Measurements from ENCODE around the gene KCTD16. TPM values are rescaled to one million over a fixed set of nuclear protein-coding genes. Genes with fewer than 3 reads are reported as not detected.

KCTD16 gene
- polyA plus RNA-seq, 2 of the 4 experiments (the other 2 are of a cell fraction): 0.10 to 0.32 TPM

- peak in 1 of 2 experiments; percentile 79 for DNase-seq (ENCODE audit: low read depth in 1 of 2, low spot score in 1 of 2)
- ATAC-seq: peak; percentile 63 to 75; a peak in 4 of 6 replicates
- ChIA-PET CTCF (interaction anchor here (0.6 to 3.2 kb wide), 38 partner anchors 8 to 1909 kb away, joined by 3 to 29 read pairs (median 4); partner anchors contain the start of gene PLAC8L1), POLR2A (no interaction called here)
- no peak overlapping the region for H3K4me3 ChIP-seq
- no peak overlapping the region for H3K4me2 ChIP-seq
- WGBS (ENCODE audit: missing lambda C conversion rate): 45% methylated on average over 10 of the region's 10 CpGs
- H3K9me3 ChIP-seq: no peaks in the 10 kb centered on the region
- peaks cover 25% of the 10 kb centered on the region for H3K4me1 ChIP-seq
- peak; percentile 99 for FAIRE-seq
- no peak overlapping the region for H3K27ac ChIP-seq
- TF ChIP-seq, protein P1, sequence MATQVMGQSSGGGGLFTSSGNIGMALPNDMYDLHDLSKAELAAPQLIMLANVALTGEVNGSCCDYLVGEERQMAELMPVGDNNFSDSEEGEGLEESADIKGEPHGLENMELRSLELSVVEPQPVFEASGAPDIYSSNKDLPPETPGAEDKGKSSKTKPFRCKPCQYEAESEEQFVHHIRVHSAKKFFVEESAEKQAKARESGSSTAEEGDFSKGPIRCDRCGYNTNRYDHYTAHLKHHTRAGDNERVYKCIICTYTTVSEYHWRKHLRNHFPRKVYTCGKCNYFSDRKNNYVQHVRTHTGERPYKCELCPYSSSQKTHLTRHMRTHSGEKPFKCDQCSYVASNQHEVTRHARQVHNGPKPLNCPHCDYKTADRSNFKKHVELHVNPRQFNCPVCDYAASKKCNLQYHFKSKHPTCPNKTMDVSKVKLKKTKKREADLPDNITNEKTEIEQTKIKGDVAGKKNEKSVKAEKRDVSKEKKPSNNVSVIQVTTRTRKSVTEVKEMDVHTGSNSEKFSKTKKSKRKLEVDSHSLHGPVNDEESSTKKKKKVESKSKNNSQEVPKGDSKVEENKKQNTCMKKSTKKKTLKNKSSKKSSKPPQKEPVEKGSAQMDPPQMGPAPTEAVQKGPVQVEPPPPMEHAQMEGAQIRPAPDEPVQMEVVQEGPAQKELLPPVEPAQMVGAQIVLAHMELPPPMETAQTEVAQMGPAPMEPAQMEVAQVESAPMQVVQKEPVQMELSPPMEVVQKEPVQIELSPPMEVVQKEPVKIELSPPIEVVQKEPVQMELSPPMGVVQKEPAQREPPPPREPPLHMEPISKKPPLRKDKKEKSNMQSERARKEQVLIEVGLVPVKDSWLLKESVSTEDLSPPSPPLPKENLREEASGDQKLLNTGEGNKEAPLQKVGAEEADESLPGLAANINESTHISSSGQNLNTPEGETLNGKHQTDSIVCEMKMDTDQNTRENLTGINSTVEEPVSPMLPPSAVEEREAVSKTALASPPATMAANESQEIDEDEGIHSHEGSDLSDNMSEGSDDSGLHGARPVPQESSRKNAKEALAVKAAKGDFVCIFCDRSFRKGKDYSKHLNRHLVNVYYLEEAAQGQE (IDR thresholded peaks at IDR 0.05): no peak
- peak; percentile 78 for TF ChIP-seq SMC3 (IDR thresholded peaks at IDR 0.05)
- TF ChIP-seq RAD21 (conservative IDR thresholded peaks at IDR 0.05 in 1 of 2, IDR thresholded peaks at IDR 0.05 in 1 of 2): peak; percentile 91 to 93
- TF ChIP-seq, protein P2, sequence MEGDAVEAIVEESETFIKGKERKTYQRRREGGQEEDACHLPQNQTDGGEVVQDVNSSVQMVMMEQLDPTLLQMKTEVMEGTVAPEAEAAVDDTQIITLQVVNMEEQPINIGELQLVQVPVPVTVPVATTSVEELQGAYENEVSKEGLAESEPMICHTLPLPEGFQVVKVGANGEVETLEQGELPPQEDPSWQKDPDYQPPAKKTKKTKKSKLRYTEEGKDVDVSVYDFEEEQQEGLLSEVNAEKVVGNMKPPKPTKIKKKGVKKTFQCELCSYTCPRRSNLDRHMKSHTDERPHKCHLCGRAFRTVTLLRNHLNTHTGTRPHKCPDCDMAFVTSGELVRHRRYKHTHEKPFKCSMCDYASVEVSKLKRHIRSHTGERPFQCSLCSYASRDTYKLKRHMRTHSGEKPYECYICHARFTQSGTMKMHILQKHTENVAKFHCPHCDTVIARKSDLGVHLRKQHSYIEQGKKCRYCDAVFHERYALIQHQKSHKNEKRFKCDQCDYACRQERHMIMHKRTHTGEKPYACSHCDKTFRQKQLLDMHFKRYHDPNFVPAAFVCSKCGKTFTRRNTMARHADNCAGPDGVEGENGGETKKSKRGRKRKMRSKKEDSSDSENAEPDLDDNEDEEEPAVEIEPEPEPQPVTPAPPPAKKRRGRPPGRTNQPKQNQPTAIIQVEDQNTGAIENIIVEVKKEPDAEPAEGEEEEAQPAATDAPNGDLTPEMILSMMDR (IDR thresholded peaks at IDR 0.05): peak; percentile 91
- no peak for TF ChIP-seq TFCP2L1 (CRISPR knock-in tag; IDR thresholded peaks at IDR 0.05)
- no peak for TF ChIP-seq EHMT2 (IDR thresholded peaks at IDR 0.05; ENCODE audit: low read depth)
Measured at GRCh38 chr5:144203750-144204596, 33.3 kb downstream of the KCTD16 start.

GRCh38 chr5:144205141-144205551 lies 34.5 kb downstream of the KCTD16 start:
- H3K4me3 ChIP-seq: peak overlapping the region; percentile 48
- CTCF ChIA-PET: interaction anchor here (0.8 to 3.2 kb wide), 12 partner anchors 9 to 1925 kb away, joined by 3 to 23 read pairs (median 5); partner anchors contain the start of gene PLAC8L1
- TF ChIP-seq HDAC2 (IDR thresholded peaks at IDR 0.05) (peak; percentile 27; the same call in 1 of the 2 replicates), SMC3 (IDR thresholded peaks at IDR 0.05) (no peak), CEBPB (IDR thresholded peaks at IDR 0.05) (0 out of 4 replicates have a peak, but pooled peaks have one; percentile 21 to 26)
- TF ChIP-seq, protein P2 (IDR thresholded peaks at IDR 0.05): no peak
- TF ChIP-seq, protein P3, sequence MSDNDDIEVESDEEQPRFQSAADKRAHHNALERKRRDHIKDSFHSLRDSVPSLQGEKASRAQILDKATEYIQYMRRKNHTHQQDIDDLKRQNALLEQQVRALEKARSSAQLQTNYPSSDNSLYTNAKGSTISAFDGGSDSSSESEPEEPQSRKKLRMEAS (IDR thresholded peaks at IDR 0.05): peak; percentile 26; the same call in 1 of the 2 replicates
- H3K9me3 ChIP-seq: no peaks in the 10 kb centered on the region
- WGBS (ENCODE audit: missing lambda C conversion rate): 3% methylated on average over 31 of the region's 31 CpGs
- FAIRE-seq (no peak), ATAC-seq (peak; percentile 64 to 78), DNase-seq (ENCODE audit: low read depth in 1 of 2, low spot score in 1 of 2) (peak in 1 of 2 experiments; percentile 34)
- peak overlapping the region; percentile 90 for H3K4me2 ChIP-seq
- POLR2A ChIA-PET: no interaction called here
- peaks cover 20% of the 10 kb centered on the region; the same call in 2 of the 3 replicates for H3K4me1 ChIP-seq
- H3K27ac ChIP-seq: peak overlapping the region; percentile 61 to 76

GRCh38 chr5:144206141-144206540 lies 35.5 kb downstream of the KCTD16 start:
- FAIRE-seq: no peak
- WGBS (ENCODE audit: missing lambda C conversion rate): 52% methylated on average over 2 of the region's 2 CpGs
- TF ChIP-seq NR3C1 (IDR thresholded peaks at IDR 0.05): no peak
- TF ChIP-seq ELK1 (IDR thresholded peaks at IDR 0.05; ENCODE audit: low read depth, low read length): no peak
- TF ChIP-seq, protein P4, sequence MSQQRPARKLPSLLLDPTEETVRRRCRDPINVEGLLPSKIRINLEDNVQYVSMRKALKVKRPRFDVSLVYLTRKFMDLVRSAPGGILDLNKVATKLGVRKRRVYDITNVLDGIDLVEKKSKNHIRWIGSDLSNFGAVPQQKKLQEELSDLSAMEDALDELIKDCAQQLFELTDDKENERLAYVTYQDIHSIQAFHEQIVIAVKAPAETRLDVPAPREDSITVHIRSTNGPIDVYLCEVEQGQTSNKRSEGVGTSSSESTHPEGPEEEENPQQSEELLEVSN (IDR thresholded peaks at IDR 0.05; ENCODE audit: borderline replicate concordance, low read depth): no peak
- no peak for TF ChIP-seq JUN (IDR thresholded peaks at IDR 0.05)
- no peak for TF ChIP-seq ZNF302 (CRISPR knock-in tag; IDR thresholded peaks at IDR 0.05)
- TF ChIP-seq POLR2A (IDR thresholded peaks at IDR 0.05; ENCODE audit: low read length): no peak
- TF ChIP-seq MAZ (IDR thresholded peaks at IDR 0.05; ENCODE audit: borderline replicate concordance, low read depth, low read length): no peak
- no peak for TF ChIP-seq GATA3 (IDR thresholded peaks at IDR 0.05; ENCODE audit: borderline replicate concordance)
- TF ChIP-seq ZC3H11A (IDR thresholded peaks at IDR 0.05): no peak
- TF ChIP-seq CBX2 (IDR thresholded peaks at IDR 0.05; ENCODE audit: borderline replicate concordance, low read depth): no peak

More at GRCh38 chr5:144206141-144206540, 35.5 kb downstream of the KCTD16 start:
- ATAC-seq: no peak
- no peak for DNase-seq (ENCODE audit: low read depth in 1 of 2, low spot score in 1 of 2)
- POLR2A ChIA-PET: no interaction called here
- Histone ChIP-seq H3K27ac (no peak overlapping the region), H3K4me3 (no peak overlapping the region; the same call in 2 of the 3 replicates), H3K4me1 (peaks cover 20% of the 10 kb centered on the region; the same call in 2 of the 3 replicates), H3K4me2 (peak overlapping the region; percentile 90; the same call in 1 of the 3 replicates), H3K9me3 (no peaks in the 10 kb centered on the region)
- CTCF ChIA-PET: interaction anchor here (0.8 to 3.2 kb wide), 7 partner anchors 8 to 1924 kb away, joined by 3 to 23 read pairs (median 5); no protein-coding TSS in a partner anchor
